GM23338 (cell line): ENCODE measurements around the gene KATNIP. TPM values are rescaled to one million over a fixed set of nuclear protein-coding genes. Genes with fewer than 3 reads are reported as not detected.

Experiments
- ATAC-seq: fragments of 200-7000 bp; cut with Tn5 transposase; 3 replicates; pipeline ENCODE4 v1.9.1; 2020
- DNase-seq: peaks from one replicate; pipeline ENCODE4 v3.0.0-alpha.2; 2015; ENCODE audit warnings: low spot score
- H2AFZ ChIP-seq: fragments of 200-600 bp; sonication (generic); 2 replicates; pipeline ENCODE4 v1.8.0; 2016; ENCODE audit warnings: antibody characterized with exemption, mild to moderate bottlenecking, moderate library complexity
- H3F3A ChIP-seq: fragments of 200-600 bp; sonication (generic); replicated peaks from 2 replicates; pipeline ENCODE4 v1.8.0; 2017; ENCODE audit warnings: antibody characterized with exemption, mixed run types, low read depth
- H3K27ac ChIP-seq: fragments of 200-600 bp; sonication (generic); 2 replicates; pipeline ENCODE4 v1.6.1; 2016; ENCODE audit warnings: low read depth
- H3K27me3 ChIP-seq: fragments of 200-600 bp; sonication (generic); 2 replicates; pipeline ENCODE4 v1.8.0; 2016; ENCODE audit warnings: mild to moderate bottlenecking, mixed run types, moderate library complexity; ENCODE audit not compliant: insufficient read depth
- H3K36me3 ChIP-seq: fragments of 200-600 bp; sonication (generic); 2 replicates; pipeline ENCODE4 v1.8.0; 2016; ENCODE audit warnings: mild to moderate bottlenecking; ENCODE audit not compliant: insufficient read depth
- H3K4me1 ChIP-seq: fragments of 200-600 bp; sonication (generic); 2 replicates; pipeline ENCODE4 v1.8.0; 2016; ENCODE audit warnings: mild to moderate bottlenecking, moderate library complexity; ENCODE audit not compliant: insufficient read depth
- H3K4me2 ChIP-seq: fragments of 200-600 bp; sonication (generic); 2 replicates; pipeline ENCODE4 v1.7.1; 2017; ENCODE audit warnings: mixed run types
- H3K4me3 ChIP-seq: fragments of 200-600 bp; sonication (generic); 2 replicates; pipeline ENCODE4 v1.6.1; 2016; ENCODE audit warnings: mixed run types
- H3K79me2 ChIP-seq: fragments of 200-600 bp; sonication (generic); replicated peaks from 2 replicates; pipeline ENCODE4 v1.8.0; 2017; ENCODE audit warnings: mild to moderate bottlenecking; ENCODE audit not compliant: insufficient read depth
- H3K9me2 ChIP-seq: fragments of 200-600 bp; sonication (generic); 2 replicates; pipeline ENCODE4 v1.8.0; 2017; ENCODE audit not compliant: insufficient read depth
- H4K20me1 ChIP-seq: fragments of 200-600 bp; sonication (generic); replicated peaks from 2 replicates; pipeline ENCODE4 v1.8.0; 2017; ENCODE audit warnings: mild to moderate bottlenecking; ENCODE audit not compliant: insufficient read depth
- H3K27ac Mint-ChIP-seq: 2 replicates; pipeline ENCODE4 v1.8.0; 2020; ENCODE audit warnings: inconsistent platforms, mild to moderate bottlenecking, moderate library complexity, mixed read lengths
- H3K27me3 Mint-ChIP-seq: 3 replicates; pipeline ENCODE4 v1.8.0; 2022; ENCODE audit warnings: low read depth, mild to moderate bottlenecking, moderate library complexity, mixed read lengths, inconsistent platforms; ENCODE audit not compliant: insufficient read depth, poor library complexity
- H3K36me3 Mint-ChIP-seq: 3 replicates; pipeline ENCODE4 v1.8.0; 2021; ENCODE audit warnings: low read depth, mild to moderate bottlenecking, inconsistent platforms, moderate library complexity, mixed read lengths
- H3K4me1 Mint-ChIP-seq: 3 replicates; pipeline ENCODE4 v1.8.0; 2020; ENCODE audit warnings: mild to moderate bottlenecking, inconsistent platforms, mixed read lengths
- H3K4me3 Mint-ChIP-seq: 3 replicates; pipeline ENCODE4 v1.8.0; 2021; ENCODE audit warnings: moderate library complexity, mild to moderate bottlenecking, inconsistent platforms, mixed read lengths
- H3K9me3 Mint-ChIP-seq: 3 replicates; pipeline ENCODE4 v1.8.0; 2020; ENCODE audit warnings: moderate library complexity, mild to moderate bottlenecking, inconsistent platforms, mixed read lengths
- CREB1 ChIP-seq: fragments of 250-450 bp; sonication (Bioruptor Pico); IDR thresholded peaks from 2 replicates; pipeline ENCODE4 v1.5.0; 2020; ENCODE audit warnings: low read depth, mild to moderate bottlenecking, moderate library complexity
- CTCF ChIP-seq, 2 experiments: fragments of 200-600 bp in 1 of 2; sonication (generic) in 1 of 2; conservative IDR thresholded peaks; 2 replicates each; pipeline versions ENCODE4 v1.5.1 to v1.6.1; 2016 to 2017; ENCODE audit warnings: antibody characterized with exemption in 2 of 2, low read depth in 2 of 2, mild to moderate bottlenecking in 2 of 2, moderate library complexity in 1 of 2
- ETS1 ChIP-seq: IDR thresholded peaks from 2 replicates; pipeline ENCODE4 v1.6.1; 2016; ENCODE audit warnings: antibody characterized with exemption
- EZH2 ChIP-seq: fragments of 200-600 bp; sonication (generic); IDR thresholded peaks from one replicate; pipeline ENCODE4 v1.8.0; 2017; ENCODE audit warnings: antibody characterized with exemption, mild to moderate bottlenecking, low read depth; ENCODE audit not compliant: unreplicated experiment
- EZH2phosphoT487 ChIP-seq: fragments of 200-600 bp; sonication (generic); IDR thresholded peaks from one replicate; pipeline ENCODE4 v1.8.1; 2018; ENCODE audit warnings: antibody characterized with exemption; ENCODE audit not compliant: unreplicated experiment
- JUNB ChIP-seq: IDR thresholded peaks from one replicate; pipeline ENCODE4 v1.6.1; 2016; ENCODE audit warnings: antibody characterized with exemption; ENCODE audit not compliant: unreplicated experiment
- NANOG ChIP-seq: IDR thresholded peaks from 2 replicates; pipeline ENCODE4 v1.6.1; 2016; ENCODE audit warnings: antibody characterized with exemption, borderline replicate concordance
- POLR2AphosphoS5 ChIP-seq: IDR thresholded peaks from 2 replicates; pipeline ENCODE4 v1.6.1; 2016; ENCODE audit warnings: antibody characterized with exemption, low read depth
- REST ChIP-seq: IDR thresholded peaks from one replicate; pipeline ENCODE4 v1.6.1; 2018; ENCODE audit warnings: antibody characterized with exemption; ENCODE audit not compliant: unreplicated experiment
- STAT1 ChIP-seq: IDR thresholded peaks from one replicate; pipeline ENCODE4 v1.6.1; 2016; ENCODE audit warnings: antibody characterized with exemption; ENCODE audit not compliant: unreplicated experiment
- ZNF114 ChIP-seq: fragments of 250-450 bp; sonication (Bioruptor Pico); IDR thresholded peaks from 2 replicates; pipeline ENCODE4 v1.5.0; 2020; ENCODE audit warnings: mild to moderate bottlenecking, moderate library complexity
- ZNF331 ChIP-seq: fragments of 250-450 bp; sonication (Bioruptor Pico); IDR thresholded peaks from 2 replicates; pipeline ENCODE4 v1.5.0; 2020; ENCODE audit warnings: low read depth, mild to moderate bottlenecking, moderate library complexity
- ZNF462 ChIP-seq: fragments of 250-450 bp; sonication (Bioruptor Pico); IDR thresholded peaks from 2 replicates; pipeline ENCODE4 v1.5.0; 2020; ENCODE audit warnings: mild to moderate bottlenecking, moderate library complexity
- polyA plus RNA-seq: library from polyadenylated mRNA; unstranded; fragments of >200 nt; fragmentation: Nextera tagmentation; extraction: Ambion mirVana; gene quantifications from 2 replicates; pipeline ENCODE4 v1.2.1, GENCODE V29; 2016
- total RNA-seq: library from RNA; depleted of rRNA; stranded (reverse); fragments of >200 nt; shearing (Covaris generic); gene quantifications from 2 replicates; pipeline ENCODE4 v1.2.3, GENCODE V29; 2014

Gene KATNIP
- total and polyA plus RNA-seq, 2 experiments from 2014 or later = 7.0 to 11.8 TPM

GRCh38 chr16:27595993-27596392 lies 46.0 kb downstream of the KATNIP start (continued):
- TF ChIP-seq CREB1 (CRISPR knock-in tag) (no peak), ZNF114 (no peak), EZH2phosphoT487 (no peak), STAT1 (no peak)

GRCh38 chr16:27596411-27596810 lies 46.5 kb downstream of the KATNIP start:
- H3K27me3 ChIP-seq = no peaks in the 10 kb centered on the region
- 0 out of 2 replicates have a peak, but pooled peaks cover 4% of the 10 kb centered on the region for H4K20me1 ChIP-seq
- peaks cover 11% of the 10 kb centered on the region for H3K27me3 Mint-ChIP-seq
- no peaks in the 10 kb centered on the region for H3K9me3 Mint-ChIP-seq
- H3F3A ChIP-seq = no peaks in the 10 kb centered on the region
- ATAC-seq (no peak), DNase-seq (no peak)
- no peak overlapping the region for H3K27ac ChIP-seq
- no peak overlapping the region for H3K4me3 ChIP-seq
- H3K79me2 ChIP-seq = no peaks in the 10 kb centered on the region
- H3K4me2 ChIP-seq = no peak overlapping the region
- H2AFZ ChIP-seq = no peak overlapping the region
- H3K36me3 Mint-ChIP-seq = no peaks in the 10 kb centered on the region; the same call in 2 of the 3 replicates
- no peak overlapping the region for H3K27ac Mint-ChIP-seq
- H3K4me1 ChIP-seq = peaks cover 16% of the 10 kb centered on the region
- TF ChIP-seq CREB1 (CRISPR knock-in tag) (no peak), CTCF (conservative IDR thresholded peaks at IDR 0.05; ENCODE audit: low read depth in 2 of 2) (no peak), EZH2 (no peak), REST (no peak), POLR2AphosphoS5 (no peak), ZNF462 (no peak), STAT1 (no peak), JUNB (no peak), NANOG (no peak), ZNF331 (no peak), ETS1 (no peak), EZH2phosphoT487 (no peak), ZNF114 (no peak)
- no peaks in the 10 kb centered on the region for H3K9me2 ChIP-seq
- H3K4me3 Mint-ChIP-seq = no peak overlapping the region
- peaks cover 26% of the 10 kb centered on the region for H3K4me1 Mint-ChIP-seq
- no peaks in the 10 kb centered on the region for H3K36me3 ChIP-seq
